SU-DHL-6 (cell line): Measurements from ENCODE around the gene CLDN6.

ENCODE experiments used
- CTCF ChIP-seq: fragments of 200-600 bp; sonication (generic); IDR thresholded peaks from one replicate; pipeline ENCODE4 v1.5.1; 2017; ENCODE audit warnings: antibody characterized with exemption, mild to moderate bottlenecking, low read length, moderate library complexity; ENCODE audit not compliant: insufficient read depth, poor library complexity, severe bottlenecking
- EZH2phosphoT487 ChIP-seq: fragments of 200-600 bp; sonication (generic), shearing (Covaris generic); conservative IDR thresholded peaks from 2 replicates; pipeline ENCODE4 v1.6.1; 2018; ENCODE audit warnings: mild to moderate bottlenecking, antibody characterized with exemption, low read length, moderate library complexity, mixed read lengths

- TF ChIP-seq CTCF (no peak), EZH2phosphoT487 (no peak)
These were observed 36.1 kb downstream of the CLDN6 start for GRCh38 chr16:2981899-2982250.
